HEK293 (cell line): ENCODE measurements around the gene ANKRD52.
A peak's percentile ranks its signal among the peaks of the same experiment; 100 is the strongest.

Experiments used
- CTCF ChIA-PET: fragments of 350-600 bp; formaldehyde crosslinking; extraction: SDS; loops from one replicate; lab custom pipeline; 2021; ENCODE audit warnings: antibody characterized with exemption; lab: Yijun Ruan, JAX
- POLR2A ChIA-PET: fragments of 300-600 bp; formaldehyde crosslinking; extraction: SDS; loops from one replicate; lab custom pipeline; 2020; ENCODE audit warnings: antibody characterized with exemption, inconsistent platforms; lab: Yijun Ruan, JAX
- H3K27ac ChIP-seq: fragments of 200-500 bp; sonication (Bioruptor generic); 2 replicates; pipeline ENCODE4 v1.5.1; 2014; ENCODE audit warnings: low read depth, low read length, control low read depth, inconsistent platforms; ENCODE audit errors: extremely low read depth
- H3K36me3 ChIP-seq, 2 experiments: fragments of 200-500 bp in 1 of 2; sonication (Bioruptor generic) in 1 of 2; 1 replicate in 1 of 2; 2 replicates in 1 of 2; pipeline ENCODE4 v1.5.1; 2014 to 2017; ENCODE audit warnings: inconsistent platforms in 2 of 2, low read length in 2 of 2; ENCODE audit not compliant: control insufficient read depth in 2 of 2, insufficient read depth in 1 of 2
- H3K4me1 ChIP-seq: fragments of 200-500 bp; sonication (Bioruptor generic); 2 replicates; pipeline ENCODE4 v1.5.1; 2014; ENCODE audit warnings: mild to moderate bottlenecking, low read length, inconsistent platforms; ENCODE audit not compliant: control insufficient read depth, insufficient read depth
- H3K4me3 ChIP-seq: 2 replicates; pipeline ENCODE4 v1.5.1; 2011; ENCODE audit warnings: low read depth, mild to moderate bottlenecking, control low read depth, low read length, moderate library complexity
- H3K9me3 ChIP-seq: fragments of 200-500 bp; sonication (Bioruptor generic); 2 replicates; pipeline ENCODE4 v1.5.1; 2014; ENCODE audit warnings: low read depth, low read length, inconsistent platforms; ENCODE audit not compliant: control insufficient read depth, insufficient read depth
- BCL11B ChIP-seq: fragments of 450-650 bp; formaldehyde crosslinking; IDR thresholded peaks from 2 replicates; pipeline ENCODE4 v1.5.1; 2016; ENCODE audit warnings: low read depth, missing biosample characterization, missing genetic modification characterization
- GLIS1 ChIP-seq: fragments of 450-650 bp; formaldehyde crosslinking; IDR thresholded peaks from 2 replicates; pipeline ENCODE4 v1.5.1; 2016; ENCODE audit warnings: missing biosample characterization, missing genetic modification characterization
- HOXD13 ChIP-seq: sonication (generic); formaldehyde crosslinking; IDR thresholded peaks from 2 replicates; pipeline ENCODE4 v1.8.0; 2022; ENCODE audit warnings: missing genetic modification reagents, borderline replicate concordance
- SCRT2 ChIP-seq: fragments of 450-650 bp; formaldehyde crosslinking; IDR thresholded peaks from 2 replicates; pipeline ENCODE4 v1.5.1; 2016; ENCODE audit warnings: missing biosample characterization, missing genetic modification characterization
- SETDB1 ChIP-seq: IDR thresholded peaks from one replicate; pipeline ENCODE4 v1.6.1; 2017; ENCODE audit warnings: mild to moderate bottlenecking, low read length, moderate library complexity, mixed read lengths; ENCODE audit not compliant: insufficient read length
- YY2 ChIP-seq: fragments of 450-650 bp; formaldehyde crosslinking; IDR thresholded peaks from 2 replicates; pipeline ENCODE4 v1.5.1; 2016; ENCODE audit warnings: missing biosample characterization, missing genetic modification characterization
- ZNF202 ChIP-seq: fragments of 450-650 bp; formaldehyde crosslinking; IDR thresholded peaks from 2 replicates; pipeline ENCODE4 v1.5.1; 2016; ENCODE audit warnings: missing biosample characterization, missing genetic modification characterization, borderline replicate concordance
- ZNF292 ChIP-seq: fragments of 450-650 bp; formaldehyde crosslinking; IDR thresholded peaks from 2 replicates; pipeline ENCODE4 v1.5.1; 2016; ENCODE audit warnings: low read depth, missing biosample characterization, missing genetic modification characterization, borderline replicate concordance
- ZNF548 ChIP-seq: fragments of 450-650 bp; formaldehyde crosslinking; IDR thresholded peaks from 2 replicates; pipeline ENCODE4 v1.5.1; 2016; ENCODE audit warnings: missing biosample characterization, missing genetic modification characterization
- ZNF571 ChIP-seq: fragments of 450-650 bp; formaldehyde crosslinking; IDR thresholded peaks from 2 replicates; pipeline ENCODE4 v1.5.0; 2017; ENCODE audit warnings: missing biosample characterization, missing genetic modification characterization
- ZNF777 ChIP-seq: fragments of 450-650 bp; formaldehyde crosslinking; IDR thresholded peaks from 2 replicates; pipeline ENCODE4 v1.5.1; 2017; ENCODE audit warnings: missing biosample characterization, missing genetic modification characterization, borderline replicate concordance
- TF ChIP-seq, protein P1 (sequence below): fragments of 450-650 bp; formaldehyde crosslinking; IDR thresholded peaks from 2 replicates; pipeline ENCODE4 v1.5.1; 2016; ENCODE audit warnings: missing biosample characterization, missing genetic modification characterization
- TF ChIP-seq, protein P2 (sequence below): fragments of 450-650 bp; formaldehyde crosslinking; IDR thresholded peaks from 2 replicates; pipeline ENCODE4 v1.5.1; 2016; ENCODE audit warnings: missing biosample characterization, missing genetic modification characterization
- TF ChIP-seq, protein P3 (sequence below): fragments of 450-650 bp; formaldehyde crosslinking; IDR thresholded peaks from 2 replicates; pipeline ENCODE4 v1.5.1; 2017; ENCODE audit warnings: missing biosample characterization, missing genetic modification characterization
- TF ChIP-seq, protein P4 (sequence below): fragments of 450-650 bp; formaldehyde crosslinking; IDR thresholded peaks from 2 replicates; pipeline ENCODE4 v1.5.1; 2016; ENCODE audit warnings: missing biosample characterization, missing genetic modification characterization

ANKRD52 gene

DNA sequence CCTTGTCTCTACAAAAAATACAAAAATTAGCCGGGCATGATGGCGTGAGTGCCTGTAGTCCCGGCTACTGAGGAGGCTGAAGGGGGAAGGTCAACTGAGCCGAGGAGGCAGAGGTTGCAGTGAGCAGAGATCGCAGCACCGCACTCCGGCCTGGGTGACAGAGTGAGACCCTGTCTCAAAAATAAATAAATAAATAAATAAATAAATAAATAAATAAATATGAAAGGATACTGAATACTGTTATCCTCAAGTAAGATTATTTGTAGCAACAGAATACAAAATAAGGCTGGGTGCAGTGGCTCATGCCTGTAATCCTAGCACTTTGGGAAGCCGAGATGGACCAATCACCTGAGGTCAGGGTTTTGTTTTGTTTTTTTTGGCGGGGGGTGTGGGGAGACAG lies 38.3 kb downstream of the ANKRD52 start (continued):
- TF ChIP-seq, protein P1, sequence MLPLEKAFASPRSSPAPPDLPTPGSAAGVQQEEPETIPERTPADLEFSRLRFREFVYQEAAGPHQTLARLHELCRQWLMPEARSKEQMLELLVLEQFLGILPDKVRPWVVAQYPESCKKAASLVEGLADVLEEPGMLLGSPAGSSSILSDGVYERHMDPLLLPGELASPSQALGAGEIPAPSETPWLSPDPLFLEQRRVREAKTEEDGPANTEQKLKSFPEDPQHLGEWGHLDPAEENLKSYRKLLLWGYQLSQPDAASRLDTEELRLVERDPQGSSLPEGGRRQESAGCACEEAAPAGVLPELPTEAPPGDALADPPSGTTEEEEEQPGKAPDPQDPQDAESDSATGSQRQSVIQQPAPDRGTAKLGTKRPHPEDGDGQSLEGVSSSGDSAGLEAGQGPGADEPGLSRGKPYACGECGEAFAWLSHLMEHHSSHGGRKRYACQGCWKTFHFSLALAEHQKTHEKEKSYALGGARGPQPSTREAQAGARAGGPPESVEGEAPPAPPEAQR (tag by site-specific recombination), result no peak
- TF ChIP-seq GLIS1 (tag by site-specific recombination) (no peak), SETDB1 (no peak)
- TF ChIP-seq, protein P2, sequence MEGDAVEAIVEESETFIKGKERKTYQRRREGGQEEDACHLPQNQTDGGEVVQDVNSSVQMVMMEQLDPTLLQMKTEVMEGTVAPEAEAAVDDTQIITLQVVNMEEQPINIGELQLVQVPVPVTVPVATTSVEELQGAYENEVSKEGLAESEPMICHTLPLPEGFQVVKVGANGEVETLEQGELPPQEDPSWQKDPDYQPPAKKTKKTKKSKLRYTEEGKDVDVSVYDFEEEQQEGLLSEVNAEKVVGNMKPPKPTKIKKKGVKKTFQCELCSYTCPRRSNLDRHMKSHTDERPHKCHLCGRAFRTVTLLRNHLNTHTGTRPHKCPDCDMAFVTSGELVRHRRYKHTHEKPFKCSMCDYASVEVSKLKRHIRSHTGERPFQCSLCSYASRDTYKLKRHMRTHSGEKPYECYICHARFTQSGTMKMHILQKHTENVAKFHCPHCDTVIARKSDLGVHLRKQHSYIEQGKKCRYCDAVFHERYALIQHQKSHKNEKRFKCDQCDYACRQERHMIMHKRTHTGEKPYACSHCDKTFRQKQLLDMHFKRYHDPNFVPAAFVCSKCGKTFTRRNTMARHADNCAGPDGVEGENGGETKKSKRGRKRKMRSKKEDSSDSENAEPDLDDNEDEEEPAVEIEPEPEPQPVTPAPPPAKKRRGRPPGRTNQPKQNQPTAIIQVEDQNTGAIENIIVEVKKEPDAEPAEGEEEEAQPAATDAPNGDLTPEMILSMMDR, result no peak
- TF ChIP-seq, protein P3, sequence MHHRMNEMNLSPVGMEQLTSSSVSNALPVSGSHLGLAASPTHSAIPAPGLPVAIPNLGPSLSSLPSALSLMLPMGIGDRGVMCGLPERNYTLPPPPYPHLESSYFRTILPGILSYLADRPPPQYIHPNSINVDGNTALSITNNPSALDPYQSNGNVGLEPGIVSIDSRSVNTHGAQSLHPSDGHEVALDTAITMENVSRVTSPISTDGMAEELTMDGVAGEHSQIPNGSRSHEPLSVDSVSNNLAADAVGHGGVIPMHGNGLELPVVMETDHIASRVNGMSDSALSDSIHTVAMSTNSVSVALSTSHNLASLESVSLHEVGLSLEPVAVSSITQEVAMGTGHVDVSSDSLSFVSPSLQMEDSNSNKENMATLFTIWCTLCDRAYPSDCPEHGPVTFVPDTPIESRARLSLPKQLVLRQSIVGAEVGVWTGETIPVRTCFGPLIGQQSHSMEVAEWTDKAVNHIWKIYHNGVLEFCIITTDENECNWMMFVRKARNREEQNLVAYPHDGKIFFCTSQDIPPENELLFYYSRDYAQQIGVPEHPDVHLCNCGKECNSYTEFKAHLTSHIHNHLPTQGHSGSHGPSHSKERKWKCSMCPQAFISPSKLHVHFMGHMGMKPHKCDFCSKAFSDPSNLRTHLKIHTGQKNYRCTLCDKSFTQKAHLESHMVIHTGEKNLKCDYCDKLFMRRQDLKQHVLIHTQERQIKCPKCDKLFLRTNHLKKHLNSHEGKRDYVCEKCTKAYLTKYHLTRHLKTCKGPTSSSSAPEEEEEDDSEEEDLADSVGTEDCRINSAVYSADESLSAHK (tag by site-specific recombination), result no peak

DNA sequence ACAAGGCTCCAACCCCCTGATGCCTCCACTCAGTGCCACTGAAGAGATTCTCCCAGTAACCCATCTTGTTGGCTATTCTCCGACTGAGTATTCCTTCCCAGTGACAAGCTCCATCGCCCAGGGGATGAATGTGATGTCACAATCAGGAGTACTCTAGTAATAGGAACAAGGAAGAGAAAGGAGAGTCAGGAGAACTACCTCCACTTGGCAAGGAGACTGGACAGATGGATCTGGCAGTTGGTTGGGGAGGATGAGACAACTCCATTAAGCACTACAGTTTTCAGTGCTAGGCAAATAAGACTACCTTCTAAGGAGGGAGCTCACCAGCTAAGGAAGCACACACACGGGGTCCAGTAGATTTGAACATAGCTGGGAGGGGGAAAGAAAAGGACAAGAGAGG lies 41.7 kb downstream of the ANKRD52 start:
- Histone ChIP-seq H3K9me3 (no peaks in the 10 kb centered on the region), H3K4me1 (0 out of 2 replicates have a peak, but pooled peaks cover 4% of the 10 kb centered on the region), H3K4me3 (no peak overlapping the region), H3K27ac (no peak overlapping the region)
- CTCF ChIA-PET, result interaction anchor here (0.6 to 1.3 kb wide), 4 partner anchors 10 to 746 kb away, joined by 3 to 8 read pairs (median 4); partner anchors contain the start of genes OR6C70 and SMARCC2
- POLR2A ChIA-PET, result interaction anchor here (0.7 kb wide), 1 partner anchor 22 kb away, joined by 3 read pairs; no protein-coding TSS in a partner anchor
- TF ChIP-seq ZNF292 (tag by site-specific recombination) (no peak), BCL11B (tag by site-specific recombination) (no peak), ZNF202 (tag by site-specific recombination) (no peak), ZNF571 (tag by site-specific recombination) (no peak)
- TF ChIP-seq, protein P4, sequence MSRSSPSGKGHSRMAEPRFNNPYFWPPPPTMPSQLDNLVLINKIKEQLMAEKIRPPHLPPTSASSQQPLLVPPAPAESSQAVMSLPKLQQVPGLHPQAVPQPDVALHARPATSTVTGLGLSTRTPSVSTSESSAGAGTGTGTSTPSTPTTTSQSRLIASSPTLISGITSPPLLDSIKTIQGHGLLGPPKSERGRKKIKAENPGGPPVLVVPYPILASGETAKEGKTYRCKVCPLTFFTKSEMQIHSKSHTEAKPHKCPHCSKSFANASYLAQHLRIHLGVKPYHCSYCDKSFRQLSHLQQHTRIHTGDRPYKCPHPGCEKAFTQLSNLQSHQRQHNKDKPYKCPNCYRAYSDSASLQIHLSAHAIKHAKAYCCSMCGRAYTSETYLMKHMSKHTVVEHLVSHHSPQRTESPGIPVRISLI (tag by site-specific recombination), result no peak
- TF ChIP-seq, all 188 proteins: peak for 0
- peaks cover 28 to 54% of the 10 kb centered on the region in 2 experiments for H3K36me3 ChIP-seq

DNA sequence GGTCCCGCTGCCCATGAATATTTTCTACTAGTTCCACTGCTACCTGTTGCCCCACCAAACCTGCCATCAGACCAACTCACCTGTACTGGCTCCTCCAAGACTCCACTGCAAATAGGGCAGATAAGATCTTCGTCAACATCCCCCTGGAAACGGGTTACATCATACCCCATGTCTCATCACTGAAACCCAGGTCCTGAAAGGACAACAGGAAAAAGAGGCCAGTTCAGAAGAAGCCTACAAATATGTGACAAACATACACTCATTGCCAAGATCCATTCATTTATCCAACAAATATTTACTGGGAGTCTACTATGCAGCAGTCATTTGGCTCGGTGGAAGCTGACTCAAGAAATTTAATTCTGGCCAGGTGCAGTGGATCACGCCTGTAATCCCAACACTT lies 44.3 kb downstream of the ANKRD52 start:
- ChIA-PET CTCF (no interaction called here), POLR2A (interaction anchor here (0.6 kb wide), 1 partner anchor 57 kb away, joined by 6 read pairs; no protein-coding TSS in a partner anchor)
- Histone ChIP-seq H3K9me3 (no peaks in the 10 kb centered on the region), H3K4me3 (no peak overlapping the region), H3K27ac (no peak overlapping the region), H3K4me1 (no peaks in the 10 kb centered on the region), H3K36me3 (peaks cover 38 to 74% of the 10 kb centered on the region in 2 experiments)
- TF ChIP-seq SCRT2 (tag by site-specific recombination), result peak; percentile 69
- TF ChIP-seq HOXD13 (CRISPR knock-in tag), result no peak
- no peak for TF ChIP-seq YY2 (tag by site-specific recombination)
- no peak for TF ChIP-seq BCL11B (tag by site-specific recombination)
- TF ChIP-seq ZNF548 (tag by site-specific recombination), result no peak
- TF ChIP-seq ZNF777 (tag by site-specific recombination), result no peak
